Measurements from ENCODE around the gene OR1D5. TPM values are rescaled to one million over a fixed set of nuclear protein-coding genes. Genes with fewer than 3 reads are reported as not detected.
"Not testable (repeated sequence)": the region's sequence is repeated elsewhere in the genome, so short reads cannot be mapped to it uniquely, and the experiment has no call there.

Gene OR1D5
- total RNA-seq, 1 experiment from 2014 or later = not detected

GRCh38 chr17:3035256-3035967 lies 28.0 kb downstream of the OR1D5 start:
- no peak for DNase-seq
- Histone ChIP-seq H3K27me3 (no peaks in the 10 kb centered on the region), H3K36me3 (no peaks in the 10 kb centered on the region; the same call in 1 of the 2 replicates), H3K4me3 (no peak overlapping the region), H3K9me3 (no peaks in the 10 kb centered on the region)

- no peaks in the 10 kb centered on the region for H3K9me3 ChIP-seq
- no peak overlapping the region for H3K4me3 ChIP-seq
- H3K27me3 ChIP-seq = no peaks in the 10 kb centered on the region
- DNase-seq = no peak
- no peaks in the 10 kb centered on the region; the same call in 1 of the 2 replicates for H3K36me3 ChIP-seq
Measured at GRCh38 chr17:3034578-3034920, 28.9 kb downstream of the OR1D5 start.

- Histone ChIP-seq H3K36me3 (no peaks in the 10 kb centered on the region; the same call in 1 of the 2 replicates), H3K9me3 (no peaks in the 10 kb centered on the region), H3K27me3 (no peaks in the 10 kb centered on the region), H3K4me3 (no peak overlapping the region)
- no peak for DNase-seq
Measured at GRCh38 chr17:3033741-3034577, 29.4 kb downstream of the OR1D5 start.

- no peak overlapping the region for H3K4me3 ChIP-seq
- H3K9me3 ChIP-seq = no peaks in the 10 kb centered on the region
- no peak for DNase-seq
Measured at GRCh38 chr17:3033248-3033640, 30.2 kb downstream of the OR1D5 start.

GRCh38 chr17:3032258-3033247 lies 30.9 kb downstream of the OR1D5 start:
- H3K9me3 ChIP-seq = no peaks in the 10 kb centered on the region
- no peak for DNase-seq
- H3K4me3 ChIP-seq = no peak overlapping the region
- no peaks in the 10 kb centered on the region for H3K27me3 ChIP-seq
- H3K36me3 ChIP-seq = no peaks in the 10 kb centered on the region; the same call in 1 of the 2 replicates

More at GRCh38 chr17:3033248-3033640, 30.2 kb downstream of the OR1D5 start:
- Histone ChIP-seq H3K27me3 (no peaks in the 10 kb centered on the region), H3K36me3 (no peaks in the 10 kb centered on the region; the same call in 1 of the 2 replicates)

GRCh38 chr17:3030852-3031470 lies 32.4 kb downstream of the OR1D5 start:
- not testable (repeated sequence) for H3K9me3 ChIP-seq, H3K36me3 ChIP-seq, H3K27me3 ChIP-seq, DNase-seq, H3K4me3 ChIP-seq

- Histone ChIP-seq H3K4me3 (no peak overlapping the region), H3K27me3 (no peaks in the 10 kb centered on the region), H3K9me3 (no peaks in the 10 kb centered on the region), H3K36me3 (no peaks in the 10 kb centered on the region; the same call in 1 of the 2 replicates)
- no peak for DNase-seq
Measured at GRCh38 chr17:3030096-3030495, 33.3 kb downstream of the OR1D5 start.

- Histone ChIP-seq H3K4me3 (no peak overlapping the region), H3K27me3 (no peaks in the 10 kb centered on the region), H3K36me3 (no peaks in the 10 kb centered on the region; the same call in 1 of the 2 replicates), H3K9me3 (no peaks in the 10 kb centered on the region)
- no peak for DNase-seq
Measured at GRCh38 chr17:3029213-3029913, 34.0 kb downstream of the OR1D5 start.

GRCh38 chr17:3027786-3028532 lies 35.4 kb downstream of the OR1D5 start:
- Histone ChIP-seq H3K36me3 (peaks cover 3% of the 10 kb centered on the region), H3K9me3 (no peaks in the 10 kb centered on the region), H3K27me3 (no peaks in the 10 kb centered on the region), H3K4me3 (no peak overlapping the region)
- no peak for DNase-seq

GRCh38 chr17:3026856-3027751 lies 36.3 kb downstream of the OR1D5 start:
- no peaks in the 10 kb centered on the region for H3K9me3 ChIP-seq
- no peak for DNase-seq
- no peak overlapping the region for H3K4me3 ChIP-seq
- H3K36me3 ChIP-seq = peaks cover 11% of the 10 kb centered on the region
- no peaks in the 10 kb centered on the region for H3K27me3 ChIP-seq

- H3K4me3 ChIP-seq = no peak overlapping the region
- H3K27me3 ChIP-seq = no peaks in the 10 kb centered on the region
- H3K36me3 ChIP-seq = peaks cover 13% of the 10 kb centered on the region
- no peak for DNase-seq
- no peaks in the 10 kb centered on the region for H3K9me3 ChIP-seq
Measured at GRCh38 chr17:3026125-3026855, 37.1 kb downstream of the OR1D5 start.

GRCh38 chr17:3025421-3026124 lies 37.8 kb downstream of the OR1D5 start:
- Histone ChIP-seq H3K4me3 (no peak overlapping the region), H3K36me3 (peaks cover 17% of the 10 kb centered on the region), H3K27me3 (no peaks in the 10 kb centered on the region), H3K9me3 (no peaks in the 10 kb centered on the region)
- no peak for DNase-seq

GRCh38 chr17:3024346-3024745 lies 39.1 kb downstream of the OR1D5 start:
- Histone ChIP-seq H3K36me3 (peaks cover 23% of the 10 kb centered on the region), H3K27me3 (no peaks in the 10 kb centered on the region), H3K4me3 (no peak overlapping the region), H3K9me3 (no peaks in the 10 kb centered on the region)
- DNase-seq = no peak

Data from MG63 (cell line).